Mucosa of descending colon (tissue), 3 donors: ENCODE data around the gene TBC1D4. TPM values are rescaled to one million over a fixed set of nuclear protein-coding genes. Genes with fewer than 3 reads are reported as not detected.
A peak's percentile ranks its signal among the peaks of the same experiment; 100 is the strongest.
"Not testable (repeated sequence)": the region's sequence is repeated elsewhere in the genome, so short reads cannot be mapped to it uniquely, and the experiment has no call there.

Experiments
- ATAC-seq: fragments of 200-7000 bp; cut with Tn5 transposase; one replicate; pipeline ENCODE4 v1.9.1; 2020; ENCODE audit warnings: mild to moderate bottlenecking, moderate library complexity
- DNase-seq, 3 donors: peaks; one replicate each; pipeline ENCODE4 v3.0.0-alpha.2; 2020
- H3K36me3 ChIP-seq: fragments of 200-600 bp; one replicate; pipeline ENCODE4 v1.8.0; 2021; ENCODE audit warnings: low read depth, mild to moderate bottlenecking
- H3K4me1 ChIP-seq: fragments of 200-600 bp; one replicate; pipeline ENCODE4 v1.8.0; 2021; ENCODE audit warnings: low read depth, mild to moderate bottlenecking
- H3K4me3 ChIP-seq: fragments of 200-600 bp; one replicate; pipeline ENCODE4 v1.8.0; 2021; ENCODE audit warnings: mild to moderate bottlenecking
- H3K9me3 ChIP-seq: fragments of 200-600 bp; one replicate; pipeline ENCODE4 v1.8.0; 2021; ENCODE audit warnings: mild to moderate bottlenecking
- CTCF ChIP-seq: fragments of 200-600 bp; IDR thresholded peaks from one replicate; pipeline ENCODE4 v1.8.0; 2022; ENCODE audit warnings: antibody characterized with exemption, mild to moderate bottlenecking
- intact Hi-C, 2 donors: fragments of 100-400 bp; cut with DNase I in 1 of 2; cut with micrococcal nuclease in 1 of 2; formaldehyde crosslinking; loops; one replicate each; pipeline versions ENCODE4 v1.11.0 to v1.11.1; 2022; cut with DNase I, micrococcal nuclease
- total RNA-seq, 3 donors: library from RNA; stranded (reverse); fragmentation: NEBNext Ultra II Directional in 2 of 3; extraction: Animal tissue kit (Norgen Biotek cat#: 25700) in 2 of 3; gene quantifications; one replicate each; pipeline versions ENCODE4 v1.2.1 to v1.2.4, GENCODE V29; 2021 to 2023
- donor health status: DM: no; HTN: no; CAD: no; lungs with moderate emphysema.
- donor health status: DM: no; HTN: no; CAD: no.
- donor health status: DM: no; HTN: yes; CAD: no.

TBC1D4 gene
- total RNA-seq, 3 donors from 2014 or later = 13.4 to 24.6 (median 13.8) TPM

DNA sequence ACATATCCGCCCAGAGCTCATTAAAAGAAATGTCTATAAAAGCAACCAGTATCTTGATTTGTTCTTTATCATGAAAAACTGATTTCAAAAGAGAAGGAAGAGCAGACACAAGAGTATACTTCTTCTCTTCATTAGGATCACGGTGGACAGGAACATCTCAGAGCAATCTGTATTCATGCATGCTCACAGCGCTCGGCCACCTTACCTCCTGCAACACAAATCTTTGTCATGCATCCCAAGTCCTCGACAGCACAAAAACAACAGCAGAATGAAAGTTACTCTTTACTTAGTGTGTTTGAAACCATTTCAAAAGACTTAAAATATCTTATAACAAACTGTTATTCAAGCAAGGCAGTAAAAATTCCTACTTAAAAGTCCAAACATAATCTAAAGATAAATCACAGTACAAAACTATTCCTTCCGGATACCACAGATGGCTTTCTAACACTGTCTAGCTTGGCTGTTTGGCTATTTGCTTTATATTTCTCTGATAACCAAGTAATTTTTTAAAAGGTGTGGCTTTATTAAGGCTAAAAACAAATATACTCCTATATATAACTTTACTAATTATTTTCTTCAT is 174.5 kb downstream of the TBC1D4 start:
- intact Hi-C loops = no loop called here

DNA sequence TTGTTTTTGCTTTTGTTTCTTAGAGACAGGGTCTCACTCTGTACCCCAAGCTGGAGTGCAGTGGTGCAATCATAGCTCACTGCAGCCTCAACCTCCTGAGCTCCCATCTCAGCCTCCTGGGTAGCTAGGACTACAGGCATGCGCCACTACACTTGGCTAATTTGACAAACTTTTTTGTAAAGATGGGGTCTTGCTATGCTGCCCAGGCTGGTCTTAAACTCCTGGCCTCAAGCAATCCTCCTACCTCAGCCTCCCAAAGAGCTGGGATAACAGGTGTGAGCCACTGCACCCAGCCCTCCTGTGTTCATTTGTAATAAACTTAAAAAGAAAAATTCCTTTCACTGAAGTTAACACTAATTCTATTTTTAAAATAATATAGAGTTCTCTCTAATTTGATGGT is 175.0 kb downstream of the TBC1D4 start:
- DNase-seq, H3K4me1 ChIP-seq, H3K9me3 ChIP-seq, H3K36me3 ChIP-seq, H3K4me3 ChIP-seq, intact Hi-C loops, ATAC-seq: not testable (repeated sequence)

More for the DNA sequence above, 174.5 kb downstream of the TBC1D4 start:
- ATAC-seq (no peak), DNase-seq (no peak)
- no peaks in the 10 kb centered on the region for H3K4me1 ChIP-seq
- H3K9me3 ChIP-seq = no peaks in the 10 kb centered on the region
- no peak overlapping the region for H3K4me3 ChIP-seq
- TF ChIP-seq CTCF = no peak
- no peaks in the 10 kb centered on the region for H3K36me3 ChIP-seq

- Histone ChIP-seq H3K4me1 (peaks cover 5% of the 10 kb centered on the region), H3K36me3 (no peaks in the 10 kb centered on the region), H3K9me3 (no peaks in the 10 kb centered on the region), H3K4me3 (no peak overlapping the region)
- intact Hi-C loops = no loop called here
- no peak for DNase-seq
- ATAC-seq = no peak
- TF ChIP-seq CTCF = no peak
Observed at GRCh38 chr13:75305059-75305458, 176.9 kb downstream of the TBC1D4 start.

DNA sequence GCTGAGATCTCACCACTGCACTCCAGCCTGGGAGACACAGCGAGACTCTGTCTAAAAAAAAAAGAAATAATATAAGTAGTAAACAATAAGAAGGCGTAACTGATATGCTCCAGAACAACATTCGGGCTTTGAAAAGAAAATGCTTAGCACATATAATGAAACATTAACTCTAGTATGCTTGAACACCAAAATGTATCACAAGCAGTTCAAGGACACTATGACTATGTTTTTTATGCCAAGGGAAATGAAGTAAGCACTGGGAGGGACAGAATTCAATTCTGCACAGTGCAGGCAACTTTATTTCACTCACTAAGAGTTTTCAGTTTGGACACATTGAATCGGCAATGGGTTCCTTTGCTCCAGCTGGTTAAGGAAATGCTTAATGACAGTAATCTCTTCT is 178.7 kb downstream of the TBC1D4 start:
- ATAC-seq (no peak), DNase-seq (no peak)
- Histone ChIP-seq H3K4me1 (peaks cover 5% of the 10 kb centered on the region), H3K9me3 (no peaks in the 10 kb centered on the region), H3K36me3 (no peaks in the 10 kb centered on the region), H3K4me3 (no peak overlapping the region)
- TF ChIP-seq CTCF = no peak
- intact Hi-C loops = no loop called here

DNA sequence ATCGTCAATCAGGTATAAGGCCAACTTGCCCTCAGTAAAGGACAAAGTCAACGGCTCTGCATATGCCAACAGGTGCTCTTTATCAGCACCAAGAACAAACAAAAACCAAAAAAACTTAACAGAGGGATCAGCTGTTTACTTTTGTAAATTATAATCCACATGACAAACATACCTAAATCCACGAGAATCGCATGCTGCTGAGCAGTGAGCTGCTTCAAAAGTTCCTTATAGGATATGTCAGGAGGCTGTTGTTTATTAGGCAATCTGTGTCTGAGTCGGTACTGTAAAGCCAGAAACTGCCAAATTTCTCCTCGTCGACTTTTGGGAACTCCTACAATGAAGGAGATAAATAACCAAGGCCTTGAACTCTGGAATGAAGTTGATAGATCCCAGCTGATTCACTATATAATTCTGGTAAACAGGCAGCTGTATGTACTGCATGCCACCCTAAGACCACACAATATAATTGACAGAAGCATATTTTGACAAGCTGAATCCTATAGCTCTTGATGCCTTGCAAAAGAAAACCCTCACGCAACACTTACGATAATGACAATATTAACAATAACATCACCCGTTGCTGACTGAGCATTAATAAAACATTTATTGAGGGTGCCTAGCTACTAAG is 179.8 kb downstream of the TBC1D4 start:
- Histone ChIP-seq H3K4me1 (peaks cover 5% of the 10 kb centered on the region), H3K9me3 (no peaks in the 10 kb centered on the region), H3K4me3 (no peak overlapping the region), H3K36me3 (no peaks in the 10 kb centered on the region)
- no peak for TF ChIP-seq CTCF
- no peak for DNase-seq
- intact Hi-C loops = no loop called here
- ATAC-seq = peak; percentile 75

- intact Hi-C loops = no loop called here
Observed at GRCh38 chr13:75299913-75300862, 181.8 kb downstream of the TBC1D4 start.

More at GRCh38 chr13:75299913-75300862, 181.8 kb downstream of the TBC1D4 start:
- H3K36me3 ChIP-seq = no peaks in the 10 kb centered on the region
- no peak for DNase-seq
- no peaks in the 10 kb centered on the region for H3K9me3 ChIP-seq
- no peak for ATAC-seq
- no peak overlapping the region for H3K4me3 ChIP-seq
- TF ChIP-seq CTCF = no peak
- peaks cover 5% of the 10 kb centered on the region for H3K4me1 ChIP-seq
